Activated B cell treated with CpG ODN at 0.5 μM for 24 hours (primary cell): Measurements from ENCODE around the gene DPEP3. TPM values are rescaled to one million over a fixed set of nuclear protein-coding genes. Genes with fewer than 3 reads are reported as not detected.

ENCODE experiments used
- ATAC-seq: fragments of 200-7000 bp; cut with Tn5 transposase; one replicate; pipeline ENCODE4 v1.10.0; 2021; ENCODE audit warnings: low read depth, mild to moderate bottlenecking, moderate library complexity
- CTCF ChIA-PET: fragments of 350-600 bp; sonication (Branson Sonifier 250); formaldehyde crosslinking; loops from one replicate; lab custom pipeline; 2021; ENCODE audit warnings: antibody characterized with exemption; lab: Charles Lee
- POLR2A ChIA-PET: fragments of 350-600 bp; sonication (Branson Sonifier 250); formaldehyde crosslinking; loops from one replicate; lab custom pipeline; 2021; ENCODE audit warnings: antibody characterized with exemption; lab: Charles Lee
- DNase-seq: peaks from one replicate; pipeline ENCODE4 v3.0.0; 2022
- H3K27ac Mint-ChIP-seq: one replicate; pipeline ENCODE4 v1.8.0; 2020; ENCODE audit warnings: mixed read lengths
- H3K27me3 Mint-ChIP-seq: one replicate; pipeline ENCODE4 v1.8.0; 2021; ENCODE audit warnings: mixed read lengths
- H3K36me3 Mint-ChIP-seq: one replicate; pipeline ENCODE4 v1.8.0; 2021; ENCODE audit warnings: low read depth, mixed read lengths
- H3K4me1 Mint-ChIP-seq: one replicate; pipeline ENCODE4 v1.8.0; 2021; ENCODE audit warnings: mixed read lengths
- H3K4me3 Mint-ChIP-seq: one replicate; pipeline ENCODE4 v1.8.0; 2020; ENCODE audit warnings: mild to moderate bottlenecking, mixed read lengths
- H3K9me3 Mint-ChIP-seq: one replicate; pipeline ENCODE4 v1.8.0; 2020; ENCODE audit warnings: mixed read lengths
- CTCF ChIP-seq: fragments of 200-600 bp; IDR thresholded peaks from one replicate; pipeline ENCODE4 v1.8.0; 2022; ENCODE audit warnings: antibody characterized with exemption, mild to moderate bottlenecking
- intact Hi-C: fragments of 100-400 bp; cut with micrococcal nuclease; formaldehyde crosslinking; loops from one replicate; pipeline ENCODE4 v1.15.1; 2024
- total RNA-seq: library from RNA; stranded (reverse); gene quantifications from 2 replicates; pipeline ENCODE4 v1.2.3, GENCODE V29; 2022

DPEP3 gene
- total RNA-seq, 1 donor from 2014 or later = 0.38 TPM

GRCh38 chr16:67971111-67971510, 9.2 kb downstream of the DPEP3 start:
- Mint-ChIP-seq H3K4me3 (no peak overlapping the region), H3K27ac (no peak overlapping the region)
- CTCF ChIA-PET = no interaction called here

GRCh38 chr16:67969254-67970039, 10.9 kb downstream of the DPEP3 start:
- Mint-ChIP-seq H3K4me1 (peaks cover 28% of the 10 kb centered on the region), H3K36me3 (peaks cover 3% of the 10 kb centered on the region), H3K4me3 (peak overlapping the region; percentile 96)

More at GRCh38 chr16:67971111-67971510, 9.2 kb downstream of the DPEP3 start:
- Mint-ChIP-seq H3K4me1 (peaks cover 27% of the 10 kb centered on the region), H3K27me3 (no peaks in the 10 kb centered on the region), H3K36me3 (peaks cover 3% of the 10 kb centered on the region), H3K9me3 (no peaks in the 10 kb centered on the region)
- intact Hi-C loops = no loop called here
- POLR2A ChIA-PET = interaction anchor here (1.6 kb wide), 1 partner anchor 14 kb away, joined by 5 read pairs; no protein-coding TSS in a partner anchor
- TF ChIP-seq CTCF = no peak
- no peak for ATAC-seq
- no peak for DNase-seq

GRCh38 chr16:67968400-67969253, 11.7 kb downstream of the DPEP3 start, which contains the start of gene SLC12A4:
Gene SLC12A4, minus strand, starts transcription at chr16:67968637. Its CDS starts 84 bp downstream, at chr16:67968553.
- Mint-ChIP-seq H3K27me3 (no peaks in the 10 kb centered on the region), H3K4me1 (peaks cover 28% of the 10 kb centered on the region), H3K9me3 (no peaks in the 10 kb centered on the region), H3K27ac (peak within 1 kb of the TSS; percentile 80), H3K4me3 (peak within 1 kb of the TSS; percentile 96), H3K36me3 (peaks cover 3% of the 10 kb centered on the region)
- ChIA-PET POLR2A (interaction anchor here (0.6 to 3.0 kb wide), 10 partner anchors 9 to 162 kb away, joined by 3 to 25 read pairs (median 3); partner anchors contain the start of genes EDC4, PSMB10, RANBP10 and TSNAXIP1), CTCF (interaction anchor here (1.4 to 1.8 kb wide), 2 partner anchors 72 kb away, joined by 4 to 5 read pairs; no protein-coding TSS in a partner anchor)
- intact Hi-C loops = loop anchor here (1.0 to 2.0 kb wide), 7 partner anchors 17 to 162 kb away; partner anchors contain the start of genes DDX28, DUS2, PSKH1 and PSMB10
- no peak for TF ChIP-seq CTCF
- peak; percentile 93 for ATAC-seq
- peak; percentile 87 for DNase-seq

More at GRCh38 chr16:67969254-67970039, 10.9 kb downstream of the DPEP3 start:
- POLR2A ChIA-PET = interaction anchor here (0.6 to 3.0 kb wide), 9 partner anchors 10 to 96 kb away, joined by 3 to 25 read pairs (median 3); partner anchors contain the start of genes EDC4 and PSMB10
- intact Hi-C loops = loop anchor here (2.0 kb wide), 1 partner anchor 77 kb away; the partner anchor contains the start of gene PSKH1
- DNase-seq = no peak
- peak; percentile 3 for ATAC-seq
- no peak for TF ChIP-seq CTCF
- CTCF ChIA-PET = interaction anchor here (1.4 kb wide), 1 partner anchor 71 kb away, joined by 4 read pairs; no protein-coding TSS in a partner anchor
- Mint-ChIP-seq H3K9me3 (no peaks in the 10 kb centered on the region), H3K27ac (peak overlapping the region; percentile 68), H3K27me3 (no peaks in the 10 kb centered on the region)

GRCh38 chr16:67967958-67968399, 12.3 kb downstream of the DPEP3 start:
- Mint-ChIP-seq H3K4me3 (peak overlapping the region; percentile 96), H3K27ac (peak overlapping the region; percentile 80), H3K9me3 (no peaks in the 10 kb centered on the region), H3K36me3 (peaks cover 4% of the 10 kb centered on the region), H3K4me1 (peaks cover 28% of the 10 kb centered on the region), H3K27me3 (no peaks in the 10 kb centered on the region)
- intact Hi-C loops = loop anchor here (1.0 to 2.0 kb wide), 7 partner anchors 17 to 162 kb away; partner anchors contain the start of genes DDX28, DUS2, PSKH1 and PSMB10
- ChIA-PET POLR2A (interaction anchor here (0.7 to 3.0 kb wide), 3 partner anchors 26 to 162 kb away, joined by 3 to 25 read pairs (median 3); partner anchors contain the start of genes PSMB10, RANBP10 and TSNAXIP1), CTCF (interaction anchor here (0.6 to 1.8 kb wide), 2 partner anchors 73 to 166 kb away, joined by 3 to 5 read pairs; no protein-coding TSS in a partner anchor)
- ATAC-seq (peak; percentile 12), DNase-seq (peak; percentile 44)
- TF ChIP-seq CTCF = no peak
